ENCODE measurements around the gene PGAM1. TPM values are rescaled to one million over a fixed set of nuclear protein-coding genes. Genes with fewer than 3 reads are reported as not detected.

The PGAM1 gene
- total RNA-seq, 1 donor from 2014 or later = 151 TPM

Other genes with a start within 250 kb of the PGAM1 start
- 0.08 TPM for gene SLIT1, start 240.2 kb upstream of the PGAM1 start, total RNA-seq
- 4.1 TPM for gene ARHGAP19, start 133.6 kb upstream of the PGAM1 start, total RNA-seq
- 10.0 TPM for gene FRAT1, start 106.9 kb upstream of the PGAM1 start, total RNA-seq
- gene FRAT2, start 91.5 kb upstream of the PGAM1 start, total RNA-seq = 10.3 TPM
- 7.0 TPM for gene RRP12, start 24.9 kb upstream of the PGAM1 start, total RNA-seq
- 10.3 TPM for gene EXOSC1, start 19.8 kb downstream of the PGAM1 start, total RNA-seq
- 25.2 TPM for gene ZDHHC16, start 20.0 kb downstream of the PGAM1 start, total RNA-seq
- gene MMS19, start 72.2 kb downstream of the PGAM1 start, total RNA-seq = 20.7 TPM
- gene UBTD1, start 72.7 kb downstream of the PGAM1 start, total RNA-seq = 7.1 TPM
- not detected for gene ANKRD2, start 146.6 kb downstream of the PGAM1 start, total RNA-seq
- 66.2 TPM for gene HOGA1, start 158.2 kb downstream of the PGAM1 start, total RNA-seq
- gene C10orf62, start 163.5 kb downstream of the PGAM1 start, total RNA-seq = 3.7 TPM
- gene MORN4, start 207.3 kb downstream of the PGAM1 start, total RNA-seq = 0.81 TPM
- 5.6 TPM for gene PI4K2A, start 214.5 kb downstream of the PGAM1 start, total RNA-seq